COLO668 (cell line): ENCODE data around the gene SCD5.

Experiments
- DNase-seq: peaks from one replicate; lab custom pipeline; 2025; ENCODE audit not compliant: unreplicated experiment; lab: John Stamatoyannopoulos, UW

SCD5 gene

DNA sequence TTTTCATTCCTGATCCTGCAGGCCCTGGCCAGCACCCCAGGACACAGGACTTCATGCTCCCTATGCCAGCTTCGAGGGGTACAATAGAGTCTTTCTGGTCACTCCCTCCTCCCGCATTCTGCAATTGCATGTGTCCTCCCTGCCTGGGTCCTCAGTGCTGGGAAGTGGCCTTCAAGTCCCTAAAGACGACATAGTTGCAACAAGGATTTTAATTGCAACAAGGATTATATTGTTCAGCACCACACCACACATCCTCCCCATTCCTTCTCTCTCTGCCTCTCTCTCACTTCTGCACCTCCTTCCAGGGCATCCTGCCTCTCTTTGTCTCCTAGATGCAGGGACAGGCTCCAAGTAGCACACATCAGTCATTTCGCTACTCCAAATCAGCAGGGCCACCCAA, 25.5 kb downstream of the SCD5 start:
- DNase-seq, result no peak

GRCh38 chr4:82770607-82771006, 28.0 kb downstream of the SCD5 start:
- DNase-seq, result no peak

DNA sequence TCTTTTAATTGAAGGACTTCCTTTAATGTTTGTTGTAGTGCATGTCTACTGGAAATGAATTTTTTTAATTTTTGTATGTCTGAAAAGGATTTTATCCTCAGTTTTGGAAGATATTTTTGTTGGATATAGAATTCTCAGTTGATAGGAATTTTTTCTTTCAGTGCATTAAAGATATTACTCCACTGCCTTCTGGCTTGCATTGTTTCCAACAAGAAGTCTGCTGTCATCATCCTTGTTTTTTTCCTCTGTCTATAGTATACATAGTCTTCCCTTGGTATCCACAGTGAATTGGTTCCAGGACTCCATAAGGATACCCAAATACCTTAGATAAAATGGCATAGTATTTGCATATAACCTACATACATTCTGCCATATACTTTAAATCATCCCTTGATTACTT, 33.5 kb downstream of the SCD5 start:
- no peak for DNase-seq

DNA sequence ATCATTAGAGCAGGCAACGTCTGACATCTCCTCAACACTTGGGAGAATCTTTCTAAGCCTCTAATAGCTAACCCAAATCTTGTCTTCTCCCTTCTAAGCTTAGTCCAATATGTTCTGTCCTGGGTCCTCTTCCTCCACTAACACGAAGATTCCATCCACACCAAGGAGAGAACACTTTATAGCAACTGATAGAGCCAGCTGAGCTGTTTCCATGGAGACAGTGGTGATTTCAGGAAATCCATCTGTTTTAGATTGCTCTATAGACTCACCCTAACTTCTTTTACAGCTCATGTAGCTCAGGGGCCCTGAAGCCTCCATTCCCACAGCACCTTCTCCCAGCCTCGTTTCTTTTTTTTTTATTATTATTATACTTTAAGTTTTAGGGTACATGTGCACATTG, 37.4 kb downstream of the SCD5 start:
- DNase-seq, result no peak

DNA sequence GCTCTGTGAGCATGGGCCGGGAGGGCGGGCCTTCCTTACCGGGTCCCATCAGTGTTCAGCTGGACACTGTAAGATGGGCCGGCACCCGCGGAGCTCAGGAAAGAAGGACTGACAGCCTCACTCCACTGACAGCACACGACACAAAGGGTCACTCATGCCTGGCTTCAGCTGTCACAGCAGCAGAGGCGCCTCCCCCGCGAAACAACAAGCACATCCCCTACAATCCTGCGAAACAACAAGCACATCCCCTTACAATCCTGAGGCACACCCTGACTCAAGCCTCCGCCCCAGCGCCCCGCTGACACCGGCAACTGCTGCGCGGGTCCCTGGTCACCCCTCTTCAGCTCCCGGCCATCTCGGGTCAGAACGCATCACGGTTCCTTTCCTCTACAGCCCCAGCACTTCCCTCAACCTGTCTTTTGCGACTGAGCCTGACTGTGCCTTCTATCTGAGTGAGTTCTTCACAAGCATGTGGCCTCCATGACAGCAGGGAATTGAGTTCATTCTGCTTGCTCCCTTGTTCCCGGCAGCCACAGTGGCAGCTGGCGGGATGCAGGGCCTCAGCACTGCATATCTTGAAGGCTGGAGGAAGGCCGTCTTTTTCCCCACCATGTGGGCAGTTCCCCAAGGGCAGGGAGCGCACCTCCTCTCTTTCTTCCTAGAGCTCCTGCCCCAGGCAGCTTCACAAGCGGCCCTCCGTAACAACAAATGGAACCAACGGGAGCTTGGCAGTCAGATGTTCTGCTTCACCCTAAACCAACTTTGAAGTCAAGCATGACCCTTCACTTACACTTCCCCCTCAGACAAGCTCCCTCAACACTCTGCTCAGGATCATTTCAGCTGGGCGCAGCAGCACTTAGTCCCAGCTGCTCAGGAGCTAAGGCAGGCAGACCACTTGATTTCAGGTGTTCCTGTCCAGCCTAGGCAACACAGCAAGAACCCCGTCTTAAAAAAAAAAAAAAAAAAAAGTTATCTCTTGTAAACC, 39.6 kb downstream of the SCD5 start:
- no peak for DNase-seq

DNA sequence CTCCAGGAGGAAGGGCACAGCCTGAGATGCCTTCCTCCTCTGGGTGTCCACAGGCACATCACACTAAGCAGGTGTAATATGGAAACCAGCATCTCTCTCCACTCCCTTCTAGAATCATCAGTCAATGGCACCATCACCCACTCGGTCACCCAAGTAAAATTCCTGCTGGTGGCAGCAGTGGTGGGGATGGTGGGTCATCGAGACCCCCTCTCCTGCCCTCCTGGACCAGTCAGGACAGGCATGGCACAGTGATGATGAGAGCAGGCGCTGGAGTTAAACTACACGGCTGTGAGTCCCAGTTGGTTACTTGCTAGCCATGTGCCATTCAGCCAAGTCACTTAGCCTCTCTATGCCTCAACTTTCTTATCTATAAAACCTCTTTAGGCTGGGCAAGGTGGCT, 42.5 kb downstream of the SCD5 start:
- no peak for DNase-seq

- DNase-seq, result no peak
Measured at GRCh38 chr4:82755650-82756049, 42.9 kb downstream of the SCD5 start.

- DNase-seq, result no peak
Measured at GRCh38 chr4:82754513-82755165, 44.0 kb downstream of the SCD5 start.

DNA sequence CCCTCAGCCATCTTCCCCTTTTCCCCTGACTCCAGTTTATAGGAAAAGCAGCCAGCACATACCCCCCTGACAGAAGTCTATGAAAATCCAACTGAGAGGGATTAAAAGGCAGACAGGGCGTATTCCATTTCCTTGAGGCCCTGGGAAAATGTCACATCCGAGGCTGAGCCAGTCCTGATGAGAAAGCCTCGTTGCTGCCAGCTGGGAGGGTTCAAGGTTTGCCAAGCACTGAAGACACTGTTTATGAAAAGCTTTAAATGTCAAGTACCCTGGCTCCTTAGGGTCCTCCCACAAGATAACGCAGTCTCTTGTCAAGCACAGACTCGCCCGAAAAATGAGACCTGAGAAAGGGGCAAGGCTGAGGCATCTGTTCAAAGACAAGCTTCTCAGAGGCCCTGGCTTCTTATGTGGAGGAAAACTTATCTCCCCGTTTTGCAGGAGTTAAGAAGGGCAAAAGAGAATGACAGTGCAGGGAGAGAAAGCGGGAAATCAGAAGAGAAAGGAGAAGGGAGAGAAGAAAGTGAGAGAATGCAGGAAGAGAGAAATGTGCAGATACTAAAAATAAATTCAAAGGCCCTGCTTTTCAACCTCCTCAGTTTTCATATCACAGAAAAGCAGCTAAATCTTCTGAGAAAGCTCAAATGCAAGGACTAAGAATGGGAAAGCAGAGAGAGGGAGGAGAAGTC, 44.7 kb downstream of the SCD5 start:
- no peak for DNase-seq

DNA sequence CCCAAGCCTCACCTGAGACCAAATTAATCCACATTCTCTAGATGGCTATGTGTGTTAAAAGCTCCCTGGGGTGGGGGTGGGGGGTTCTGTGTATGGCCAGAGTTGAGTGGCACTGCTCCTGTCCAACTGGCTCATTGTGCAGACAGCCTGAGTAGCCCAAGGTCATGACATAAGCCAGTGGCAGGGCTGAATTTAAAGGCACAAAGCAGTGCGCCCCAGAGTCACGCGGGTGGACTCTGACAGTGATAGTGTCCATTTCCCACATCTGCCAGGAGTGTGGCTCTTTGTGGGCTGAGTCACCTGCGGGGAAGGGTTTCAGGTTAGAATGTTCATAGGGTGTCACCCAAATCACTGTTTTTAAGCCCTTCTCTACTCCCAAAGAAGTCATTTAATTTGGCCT, 45.4 kb downstream of the SCD5 start:
- no peak for DNase-seq

- DNase-seq, result no peak
Measured at GRCh38 chr4:82748810-82749470, 49.7 kb downstream of the SCD5 start.

DNA sequence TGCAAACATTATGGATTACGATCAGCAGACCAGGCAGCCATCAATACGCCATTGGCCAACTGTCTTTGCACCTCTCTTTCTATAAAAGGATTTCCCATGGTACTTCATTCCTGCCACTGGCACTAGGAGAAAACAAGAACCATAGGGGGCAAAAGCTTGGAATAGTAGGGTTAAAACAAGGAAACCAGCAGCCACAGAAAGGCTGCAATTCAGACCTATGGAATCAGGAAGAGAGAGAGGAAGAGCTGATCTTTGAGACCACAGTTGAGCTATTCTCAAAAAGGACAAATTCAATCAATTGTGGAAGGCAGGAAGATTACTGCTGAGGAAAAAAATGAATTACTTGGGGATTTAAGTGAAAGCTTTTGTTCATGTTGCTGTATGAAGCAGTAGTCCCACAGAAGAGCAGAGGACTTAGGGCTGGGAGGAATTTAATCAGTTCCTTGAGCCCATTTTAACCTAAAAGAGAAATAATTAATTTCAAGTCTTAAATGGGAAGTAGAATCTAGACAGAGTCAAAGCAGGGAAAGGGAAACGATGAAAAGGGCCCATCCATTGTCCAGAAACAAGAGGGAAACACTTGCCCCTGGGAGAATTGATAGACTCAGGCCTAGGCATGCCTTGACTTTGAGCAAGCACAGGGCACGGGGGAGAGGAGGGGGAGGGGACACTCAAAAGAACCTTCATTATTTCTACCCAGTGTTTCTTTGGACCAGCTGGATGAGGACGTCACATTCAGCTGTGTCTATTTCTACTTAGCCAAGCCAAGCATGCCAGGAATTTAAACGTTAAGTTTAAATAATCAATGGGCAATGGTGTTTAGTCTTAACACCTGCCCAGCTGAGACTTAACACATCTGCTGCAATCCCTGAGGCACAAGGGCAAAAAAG, 50.7 kb downstream of the SCD5 start:
- DNase-seq, result no peak

GRCh38 chr4:82746705-82747574, 51.7 kb downstream of the SCD5 start:
- DNase-seq, result no peak

DNA sequence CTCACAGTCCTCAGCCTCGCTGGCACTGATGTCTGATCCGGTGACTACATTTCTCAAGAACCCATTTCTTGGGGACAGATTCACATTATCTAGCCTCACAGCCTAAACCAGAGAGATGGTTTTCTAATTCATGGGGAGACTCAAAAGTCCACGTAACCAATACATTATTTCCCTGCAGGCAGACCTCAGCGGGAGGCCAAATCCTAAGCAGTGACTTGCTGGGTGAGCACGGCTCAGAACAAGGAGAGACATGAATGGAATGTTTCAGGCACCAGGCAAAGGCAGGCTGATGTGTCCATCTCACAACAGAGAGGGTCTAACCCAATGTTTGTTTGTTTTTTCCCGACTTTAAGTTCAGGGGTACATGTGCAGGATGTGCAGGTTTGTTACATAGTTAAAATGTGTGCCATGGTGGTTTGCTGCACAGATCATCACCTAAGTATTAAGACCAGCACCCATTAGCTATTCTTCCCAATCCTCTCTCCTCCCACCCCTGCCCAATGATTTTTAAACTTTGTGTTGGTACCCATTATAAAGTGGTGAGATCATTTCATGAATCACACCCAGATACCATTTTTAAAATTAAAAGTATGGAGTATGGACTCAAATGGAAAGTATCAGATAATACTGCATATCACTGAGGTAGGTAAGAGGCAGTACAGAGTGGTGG, 53.3 kb downstream of the SCD5 start:
- no peak for DNase-seq

- no peak for DNase-seq
Measured at GRCh38 chr4:82744284-82744968, 54.2 kb downstream of the SCD5 start.

DNA sequence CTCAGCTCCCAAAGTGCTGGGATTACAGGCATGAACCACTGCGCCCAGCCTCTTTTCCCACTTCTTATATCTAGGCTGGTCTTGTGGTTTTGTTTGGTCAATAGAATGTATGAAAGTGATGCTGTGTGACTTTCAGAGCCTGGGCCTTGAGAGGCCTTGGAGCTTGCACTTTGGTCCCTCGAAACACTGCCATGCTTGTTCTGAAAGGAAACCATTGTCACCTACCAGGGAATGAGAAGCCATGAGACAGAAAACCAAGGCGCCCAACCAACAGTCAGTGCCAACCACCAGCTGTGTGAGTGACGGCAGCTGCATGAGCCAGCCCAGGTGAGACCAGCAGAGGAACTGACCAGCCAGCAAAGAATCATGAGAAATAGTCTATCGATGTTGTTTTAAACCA, 57.4 kb downstream of the SCD5 start:
- no peak for DNase-seq

DNA sequence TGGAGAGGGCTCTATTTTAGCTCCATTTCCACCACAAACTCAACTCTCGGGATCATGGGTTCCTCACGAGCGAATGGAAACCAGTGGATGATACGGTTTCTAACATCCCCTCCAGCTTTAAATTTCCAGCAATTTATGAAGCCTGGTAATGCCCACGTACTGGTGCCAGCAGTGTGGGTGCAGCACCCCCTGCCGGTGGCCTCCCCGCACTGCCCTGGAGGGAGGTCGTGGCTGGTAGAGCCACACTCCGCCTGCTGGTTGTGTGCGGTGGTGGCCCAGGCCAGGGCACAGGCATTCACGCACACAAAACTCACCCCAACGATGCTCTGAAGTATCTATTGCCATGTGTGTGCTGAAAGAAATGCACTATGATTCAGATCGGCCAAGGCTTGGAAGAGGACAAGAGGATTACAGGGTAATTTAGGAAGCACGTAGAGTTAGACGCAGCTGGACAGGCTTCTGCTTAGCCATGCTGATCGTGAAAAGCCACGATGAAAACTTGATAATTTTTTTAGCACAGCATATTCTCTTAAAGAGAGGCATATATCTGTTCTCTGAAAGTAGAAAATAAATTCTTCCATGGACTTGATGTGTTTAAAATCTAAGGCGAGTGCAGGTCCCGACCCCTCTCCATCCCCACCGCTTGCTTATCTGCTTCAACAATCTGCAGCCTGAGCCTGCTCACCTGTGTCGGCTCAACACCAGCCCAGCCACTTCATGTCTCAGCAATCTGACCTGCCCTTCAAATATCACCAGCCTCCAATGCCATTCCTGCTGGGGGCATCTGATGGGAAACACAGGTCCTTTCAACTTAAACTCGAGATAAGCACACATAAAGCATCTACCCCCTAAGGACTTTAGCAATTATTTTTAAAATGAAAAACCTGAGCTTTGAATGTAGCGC, 59.1 kb downstream of the SCD5 start:
- DNase-seq, result peak; percentile 64
